NCI-H82 treated with DMSO at 0.1 percent for 48 hours (cell line): Measurements from ENCODE around the gene NELL2.
"Not testable (repeated sequence)": the region's sequence is repeated elsewhere in the genome, so short reads cannot be mapped to it uniquely, and the experiment has no call there.

Source experiments
- DNase-seq: peaks from one replicate; lab custom pipeline; 2025; ENCODE audit not compliant: unreplicated experiment; lab: John Stamatoyannopoulos, UW

The NELL2 gene

GRCh38 chr12:44847888-44848702, 28.0 kb downstream of the NELL2 start:
- DNase-seq = no peak

GRCh38 chr12:44847403-44847802, 28.7 kb downstream of the NELL2 start:
- DNase-seq = no peak

DNA sequence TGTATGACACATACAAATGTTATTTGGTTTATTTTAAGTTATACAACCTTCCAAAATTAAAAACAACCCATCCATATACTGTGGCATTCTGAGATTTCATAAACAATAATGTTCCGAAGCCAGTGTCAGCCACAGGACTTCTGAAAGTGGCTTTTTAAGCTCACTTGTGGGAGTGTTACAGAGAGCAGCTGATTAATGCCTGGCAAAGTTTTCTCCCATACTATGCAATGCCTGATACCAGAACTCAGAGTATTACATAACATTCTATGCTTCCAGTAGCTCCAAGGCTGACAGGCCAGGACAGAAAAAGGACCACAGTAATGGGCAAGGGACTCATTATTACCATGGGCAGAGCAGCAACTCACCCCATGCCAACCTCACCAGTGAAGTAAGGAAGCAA, 29.3 kb downstream of the NELL2 start:
- DNase-seq = no peak

DNA sequence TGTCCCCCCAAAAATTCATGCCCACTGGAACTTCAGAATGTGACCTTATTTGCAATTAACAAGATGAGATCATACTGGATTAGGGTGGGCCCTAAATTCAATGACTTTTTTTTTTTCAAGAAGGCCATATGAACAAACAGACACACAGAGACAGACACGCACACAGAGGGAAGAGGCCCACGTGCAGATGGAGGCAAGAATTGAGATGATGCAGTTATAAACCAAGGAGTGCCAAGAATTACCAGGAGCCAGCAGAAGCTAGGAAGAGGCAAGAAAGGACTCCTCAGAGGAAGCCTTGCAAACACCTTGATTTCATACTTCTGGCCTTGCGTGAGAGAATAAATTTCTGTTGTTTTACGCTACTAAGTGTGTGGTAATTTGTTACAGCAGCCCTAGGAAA, 33.4 kb downstream of the NELL2 start:
- DNase-seq = no peak

DNA sequence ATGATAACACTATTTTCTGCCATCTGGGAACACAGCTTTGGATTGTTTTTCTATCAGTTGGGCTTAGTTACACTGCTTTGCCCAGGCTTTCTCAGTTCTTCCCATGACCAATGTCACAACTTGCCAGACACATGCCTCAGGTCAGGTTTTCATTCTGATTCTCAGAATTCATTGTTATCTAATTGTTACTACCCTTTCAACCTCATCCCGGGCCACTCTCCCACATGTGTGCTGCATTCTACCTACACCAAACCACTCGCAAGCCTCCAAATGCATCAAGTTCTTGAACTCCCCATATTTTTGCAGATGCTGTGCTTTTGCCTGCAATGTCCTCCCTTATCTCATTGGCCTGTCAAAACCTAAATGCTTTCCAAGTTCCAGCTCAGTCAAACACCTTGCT, 36.3 kb downstream of the NELL2 start:
- no peak for DNase-seq

GRCh38 chr12:44837114-44837755, 38.9 kb downstream of the NELL2 start:
- no peak for DNase-seq

DNA sequence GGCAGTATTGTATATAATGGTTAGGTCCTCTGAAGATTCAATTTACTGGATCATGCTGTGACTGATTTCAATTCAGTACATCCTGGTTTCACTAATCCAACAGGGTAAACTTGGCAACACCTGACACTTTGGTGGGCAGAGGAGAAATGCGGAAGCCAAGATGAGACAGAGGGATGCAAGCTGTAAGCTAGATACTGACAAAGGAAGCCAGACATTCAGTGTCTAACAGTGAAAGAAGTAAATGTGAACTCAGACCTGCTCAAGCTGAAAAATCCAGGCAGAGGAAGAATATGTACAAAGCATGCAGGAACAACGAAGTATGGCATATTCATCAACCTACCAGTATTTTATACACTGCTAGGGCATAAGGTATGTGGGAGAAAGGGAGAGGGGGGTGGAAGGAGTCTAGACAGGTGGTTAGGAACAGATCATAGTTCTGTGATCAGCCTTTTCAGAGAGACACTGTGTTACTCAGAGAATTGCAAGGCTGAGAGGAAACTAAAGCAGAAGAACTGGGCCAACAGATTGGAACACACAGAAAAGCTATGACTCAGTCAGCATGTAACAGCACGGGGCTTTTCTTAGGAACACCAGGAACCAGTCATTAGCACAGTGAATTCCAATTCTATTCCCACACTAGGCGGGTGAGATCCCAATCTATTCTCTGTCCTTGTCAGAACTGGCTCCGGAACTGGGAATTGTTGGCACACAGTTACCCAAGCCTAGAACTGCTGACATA, 40.3 kb downstream of the NELL2 start:
- no peak for DNase-seq

DNA sequence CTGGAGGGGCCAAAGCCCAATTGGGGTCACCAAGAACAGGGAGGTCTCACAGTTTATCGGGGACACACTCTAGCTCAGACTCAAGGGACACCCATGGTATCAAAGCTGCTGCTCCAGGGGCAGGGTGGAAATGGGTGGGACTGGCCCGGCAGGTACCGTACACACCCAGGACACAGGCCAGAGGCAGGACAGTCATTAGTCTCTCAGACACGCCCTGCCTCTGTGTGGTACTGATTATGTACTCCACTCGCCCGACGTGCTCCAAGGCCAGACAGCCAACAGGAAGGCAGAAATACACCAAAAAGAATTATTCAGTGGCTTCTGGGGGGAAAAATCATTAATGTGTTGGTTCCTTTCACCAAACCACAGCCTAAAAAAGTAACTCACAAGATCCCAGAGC, 41.1 kb downstream of the NELL2 start:
- DNase-seq = not testable (repeated sequence)

GRCh38 chr12:44833561-44833960, 42.6 kb downstream of the NELL2 start:
- DNase-seq = peak; percentile 48

DNA sequence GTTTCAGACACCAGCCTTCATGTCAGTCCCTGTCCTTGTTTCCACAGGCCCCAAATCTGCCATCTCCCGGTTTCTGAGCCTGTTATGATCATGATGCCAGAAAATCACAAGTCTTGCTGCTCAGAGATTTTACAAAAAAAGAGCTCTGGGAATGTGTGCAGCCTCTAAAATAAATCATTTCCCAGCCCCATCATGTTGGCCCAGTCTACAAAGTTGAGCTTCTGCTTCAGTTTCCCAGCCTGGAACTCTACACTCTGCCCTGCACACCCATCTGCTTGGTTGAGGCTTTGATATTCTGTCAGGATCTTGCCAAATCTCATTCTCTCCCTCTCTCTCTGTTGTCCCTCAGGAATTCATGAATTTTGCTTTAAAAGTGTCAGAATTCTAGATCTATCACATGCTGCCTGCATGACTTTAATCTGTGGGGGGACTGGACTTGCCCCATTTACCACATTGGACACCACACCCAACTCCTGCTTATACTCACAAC, 45.5 kb downstream of the NELL2 start:
- DNase-seq = no peak

- DNase-seq = no peak
These were observed 47.1 kb downstream of the NELL2 start for GRCh38 chr12:44829045-44829444.

- DNase-seq = no peak
These were observed 48.2 kb downstream of the NELL2 start for GRCh38 chr12:44827832-44828438.

- DNase-seq = not testable (repeated sequence)
These were observed 54.4 kb downstream of the NELL2 start for GRCh38 chr12:44821702-44822101.

GRCh38 chr12:44819884-44820283, 56.2 kb downstream of the NELL2 start:
- DNase-seq = no peak

- DNase-seq = no peak
These were observed 58.4 kb downstream of the NELL2 start for GRCh38 chr12:44817687-44818086.

DNA sequence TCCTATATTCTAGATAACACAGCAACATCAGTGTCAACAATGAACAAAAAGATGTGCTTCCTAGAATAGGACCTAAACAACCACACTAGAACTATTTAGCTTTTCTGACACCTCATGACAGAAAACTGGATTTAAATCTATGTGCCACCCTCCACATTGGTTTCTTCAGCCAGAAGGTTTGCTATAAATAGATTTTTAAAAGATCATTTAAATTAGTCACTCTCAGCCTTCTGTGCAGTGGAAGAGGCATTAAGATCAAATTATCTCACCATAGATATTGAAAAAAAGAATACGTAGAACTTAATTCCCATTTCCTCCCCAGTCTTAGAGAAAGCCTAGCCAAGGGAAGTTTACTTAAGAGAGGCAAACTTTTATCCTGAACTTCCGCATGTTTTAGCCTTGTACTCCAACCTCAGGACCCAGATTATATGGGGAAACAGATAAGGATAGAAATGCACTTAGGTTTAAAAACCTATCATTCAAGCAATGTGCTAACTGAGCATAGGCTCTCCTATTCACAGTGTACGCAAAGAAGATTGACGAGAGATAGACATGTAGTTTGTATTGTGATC, 59.6 kb downstream of the NELL2 start:
- DNase-seq = no peak

DNA sequence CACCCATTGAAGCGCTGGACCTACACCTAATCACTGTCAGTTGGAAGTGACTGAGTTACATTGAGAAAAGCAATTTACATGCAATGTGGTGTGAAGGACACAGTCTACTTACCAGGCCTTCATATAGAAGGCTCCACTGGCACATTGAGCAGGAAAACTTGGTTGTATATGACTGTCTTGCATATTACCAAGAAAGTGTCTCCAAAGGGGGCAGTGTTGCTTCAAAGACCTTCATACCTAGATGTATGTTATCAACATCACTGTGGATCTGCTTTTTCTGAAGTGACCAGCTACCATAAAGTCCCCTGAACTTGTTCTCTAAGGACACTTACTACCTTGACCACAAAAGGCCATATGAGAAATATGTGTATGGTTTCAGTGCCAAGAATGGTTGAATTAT, 64.1 kb downstream of the NELL2 start:
- no peak for DNase-seq

GRCh38 chr12:44804068-44804467, 72.0 kb downstream of the NELL2 start:
- DNase-seq = no peak

DNA sequence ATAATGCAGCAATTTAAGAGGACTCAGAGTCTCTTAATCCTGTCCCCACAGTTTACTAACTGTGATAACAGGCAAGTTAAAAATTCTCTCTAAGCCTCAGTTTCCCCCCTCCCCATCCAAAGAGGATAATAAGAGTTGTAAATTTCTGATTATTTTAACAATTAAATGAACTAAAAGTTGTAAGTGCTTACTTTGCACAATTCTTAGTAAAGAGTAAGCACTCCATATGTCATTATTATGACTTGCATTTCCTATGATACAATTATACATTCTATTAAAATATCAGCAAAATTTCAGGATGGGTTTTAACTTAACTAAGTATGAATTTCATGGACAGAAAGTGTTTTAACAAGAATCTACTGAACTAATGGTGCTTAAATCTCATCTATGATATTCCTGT, 80.1 kb downstream of the NELL2 start:
- DNase-seq = no peak

DNA sequence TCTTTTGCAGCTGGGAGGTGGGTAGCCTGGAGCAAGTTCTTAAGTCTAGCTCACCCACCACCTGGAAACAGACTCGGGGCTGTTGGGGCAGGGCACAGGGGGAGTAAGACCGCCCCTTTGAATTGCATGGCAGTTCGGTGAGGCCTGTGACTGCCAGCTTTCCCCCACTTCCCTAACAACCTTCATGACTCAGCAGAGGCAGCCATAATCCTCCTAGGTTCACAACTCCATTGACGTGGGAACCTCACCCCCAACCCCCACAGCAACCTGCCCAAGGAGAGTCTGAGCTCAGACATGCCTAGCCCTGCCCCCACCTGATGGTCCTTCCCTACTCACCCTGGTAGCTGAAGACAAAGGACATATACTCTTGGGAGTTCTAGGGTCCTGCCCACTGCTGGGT, 87.4 kb downstream of the NELL2 start:
- no peak for DNase-seq

GRCh38 chr12:44780221-44780790, 95.8 kb downstream of the NELL2 start:
- DNase-seq = no peak
